SHP77 treated with DMSO at 0.1 percent for 48 hours (cell line): ENCODE measurements around the gene C2CD2.
"Not testable (repeated sequence)": the region's sequence is repeated elsewhere in the genome, so short reads cannot be mapped to it uniquely, and the experiment has no call there.

Experiments used
- DNase-seq: peaks from one replicate; lab custom pipeline; 2025; lab: John Stamatoyannopoulos, UW

C2CD2 gene

DNA sequence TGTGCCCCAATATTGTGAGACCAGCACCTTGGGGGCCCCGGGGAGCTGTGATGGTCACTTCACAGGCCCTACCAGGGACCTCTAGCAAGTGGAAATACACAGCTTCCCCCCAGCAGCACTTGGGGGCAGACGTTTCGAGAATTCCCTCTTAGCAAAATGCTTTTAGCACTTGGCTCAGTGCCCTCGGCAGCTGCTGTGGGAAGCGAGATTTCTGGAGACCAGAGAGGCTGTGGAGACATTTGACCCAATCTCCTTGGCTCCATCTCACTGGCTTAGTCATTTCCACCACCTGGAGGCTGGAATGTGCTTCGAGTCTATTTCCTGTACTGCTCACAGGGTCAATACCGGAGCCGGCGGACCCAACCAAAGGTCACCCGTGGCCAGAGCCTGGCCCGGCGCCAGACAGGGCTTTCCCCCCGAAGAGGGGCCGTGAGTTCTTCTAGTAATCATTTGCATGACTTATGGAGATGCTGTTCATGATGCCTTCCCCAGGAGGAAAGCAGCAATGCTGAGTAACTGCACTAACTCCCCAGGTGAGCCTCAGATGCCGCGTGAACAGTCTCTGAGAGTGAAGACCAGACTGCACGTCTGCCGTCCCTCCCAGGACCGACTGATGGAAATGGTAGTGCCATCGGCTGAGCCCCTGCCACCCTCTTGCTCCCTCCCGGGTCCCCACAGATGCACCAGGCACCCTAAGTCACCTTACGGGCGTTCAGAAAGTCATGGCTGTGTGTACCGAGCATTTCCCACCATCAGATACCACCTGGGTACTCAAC lies 4.4 kb upstream of the C2CD2 start:
- no peak for DNase-seq

DNA sequence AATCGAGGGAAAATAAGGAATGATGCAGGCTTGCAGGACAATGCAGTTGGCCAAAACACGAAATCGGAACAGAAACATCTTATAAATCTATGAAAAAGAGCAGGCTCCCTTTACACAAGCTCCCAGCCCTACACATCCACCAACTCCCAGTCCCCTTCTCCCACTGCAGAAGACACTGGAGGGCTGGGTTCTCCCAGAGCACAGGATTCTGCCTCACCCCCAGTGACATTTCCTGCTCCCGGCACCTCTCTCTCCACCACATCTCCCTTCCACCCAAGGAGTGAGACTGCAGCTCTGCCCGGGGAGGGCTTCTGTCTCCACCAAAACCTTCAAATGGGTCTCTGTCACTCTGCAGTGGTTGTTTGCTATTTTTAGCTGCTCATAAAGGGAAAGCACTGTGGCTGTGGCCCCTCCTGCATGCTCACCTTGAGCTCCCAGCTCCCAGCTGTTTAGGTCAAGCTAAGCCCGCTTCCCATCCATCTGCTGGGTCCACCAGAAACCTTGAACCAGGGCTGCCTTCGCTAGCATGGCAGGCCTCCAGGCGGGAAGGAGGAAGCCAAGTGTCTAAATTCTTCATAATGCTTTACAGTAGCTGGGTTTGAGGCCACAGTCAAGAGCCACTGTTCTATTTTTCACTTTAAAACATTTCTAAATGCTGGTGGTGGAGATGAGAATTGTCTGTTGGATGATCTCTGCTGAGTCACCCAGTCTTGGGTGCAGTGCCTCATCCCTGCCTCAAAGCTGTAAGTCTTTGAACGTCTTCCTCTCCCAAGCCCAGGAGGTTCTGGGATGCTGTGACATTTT lies 3.3 kb upstream of the C2CD2 start:
- no peak for DNase-seq

DNA sequence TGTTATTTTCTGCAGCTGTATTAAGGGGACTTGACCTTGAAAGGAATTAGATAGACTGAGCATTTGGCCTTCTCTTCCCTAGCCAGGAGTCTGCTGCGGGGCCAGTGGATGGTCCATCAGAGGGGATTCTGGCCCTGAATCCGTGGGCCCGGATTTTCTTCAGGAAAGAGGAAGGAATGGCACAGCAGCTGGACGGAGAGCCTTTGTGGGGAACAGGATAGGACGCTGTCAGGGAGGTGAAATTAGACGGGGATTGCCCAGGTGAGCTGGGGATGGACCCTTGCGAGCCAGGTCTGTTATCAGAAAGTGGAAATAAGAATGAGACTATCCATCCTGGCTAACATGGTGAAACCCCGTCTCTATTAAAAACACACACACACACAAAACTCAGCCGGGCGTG lies 1.7 kb upstream of the C2CD2 start:
- DNase-seq, result no peak

DNA sequence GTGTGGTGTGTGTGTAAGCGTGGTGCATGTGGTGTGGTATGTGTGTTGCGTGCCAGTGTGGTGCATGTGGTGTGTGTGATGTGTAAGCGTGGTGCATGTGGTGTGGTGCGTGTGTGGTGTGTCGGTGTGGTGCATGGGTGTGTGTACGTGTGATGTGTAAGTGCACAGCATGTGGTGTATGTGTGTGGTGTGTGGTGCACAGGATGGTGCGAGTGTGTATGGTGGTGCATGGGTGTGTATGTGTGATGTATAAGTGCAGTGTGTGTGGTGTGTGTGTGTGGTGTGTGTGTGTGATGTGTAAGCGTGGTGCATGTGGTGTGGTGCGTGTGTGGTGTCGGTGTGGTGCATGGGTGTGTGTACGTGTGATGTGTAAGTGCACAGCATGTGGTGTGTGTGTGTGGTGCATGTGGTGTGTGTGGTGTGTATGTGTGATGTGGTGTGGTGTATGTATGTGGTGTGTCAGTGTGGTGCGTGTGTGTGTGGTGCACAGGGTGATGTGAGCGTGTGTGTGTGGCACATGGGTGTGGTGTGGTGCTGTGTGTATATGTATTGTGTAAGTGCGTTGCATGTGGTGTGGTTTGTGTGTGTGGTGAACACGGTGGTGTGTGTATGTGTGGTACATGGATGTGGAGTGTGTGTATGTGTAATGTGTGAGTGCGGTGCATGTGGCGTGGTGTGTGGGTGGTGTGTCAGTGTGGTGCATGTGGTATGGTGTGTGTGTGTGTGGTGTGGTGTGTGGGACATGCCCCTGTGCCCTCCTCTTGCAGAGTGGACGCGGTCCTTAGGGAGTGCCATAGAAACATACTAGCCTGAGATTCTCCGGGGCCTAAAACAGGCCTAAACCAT lies 1.1 kb upstream of the C2CD2 start:
- DNase-seq, result no peak

DNA sequence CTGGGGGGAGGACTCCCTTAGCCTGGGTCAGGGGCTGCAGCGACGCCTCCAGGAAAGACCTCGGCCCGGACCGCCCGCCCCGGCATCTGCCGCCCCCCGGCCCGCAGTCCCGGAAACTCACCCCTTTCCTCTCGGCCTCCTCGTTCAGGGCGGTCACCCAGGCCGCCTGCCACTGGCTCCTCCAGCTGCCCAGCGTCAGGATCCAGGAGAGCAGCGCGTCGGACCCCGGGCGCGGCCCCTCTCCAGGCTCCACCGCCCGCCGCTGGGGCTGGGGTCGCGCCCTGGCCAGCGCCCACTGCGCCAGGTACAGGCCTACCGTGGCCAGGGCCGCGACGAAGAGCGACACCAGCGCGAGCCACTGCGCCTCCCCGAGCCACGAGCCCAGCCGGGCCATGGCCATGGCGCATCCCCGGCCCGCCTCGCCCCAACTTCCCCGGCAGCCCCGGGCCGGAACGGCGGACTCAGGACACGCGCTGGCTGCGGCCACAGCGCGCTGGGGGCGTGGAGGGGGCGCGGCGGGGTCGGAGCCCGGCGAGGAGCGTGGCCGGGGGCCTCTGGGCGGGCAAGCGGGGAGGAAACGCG lies 478 bp downstream of the C2CD2 start:
- no peak for DNase-seq

DNA sequence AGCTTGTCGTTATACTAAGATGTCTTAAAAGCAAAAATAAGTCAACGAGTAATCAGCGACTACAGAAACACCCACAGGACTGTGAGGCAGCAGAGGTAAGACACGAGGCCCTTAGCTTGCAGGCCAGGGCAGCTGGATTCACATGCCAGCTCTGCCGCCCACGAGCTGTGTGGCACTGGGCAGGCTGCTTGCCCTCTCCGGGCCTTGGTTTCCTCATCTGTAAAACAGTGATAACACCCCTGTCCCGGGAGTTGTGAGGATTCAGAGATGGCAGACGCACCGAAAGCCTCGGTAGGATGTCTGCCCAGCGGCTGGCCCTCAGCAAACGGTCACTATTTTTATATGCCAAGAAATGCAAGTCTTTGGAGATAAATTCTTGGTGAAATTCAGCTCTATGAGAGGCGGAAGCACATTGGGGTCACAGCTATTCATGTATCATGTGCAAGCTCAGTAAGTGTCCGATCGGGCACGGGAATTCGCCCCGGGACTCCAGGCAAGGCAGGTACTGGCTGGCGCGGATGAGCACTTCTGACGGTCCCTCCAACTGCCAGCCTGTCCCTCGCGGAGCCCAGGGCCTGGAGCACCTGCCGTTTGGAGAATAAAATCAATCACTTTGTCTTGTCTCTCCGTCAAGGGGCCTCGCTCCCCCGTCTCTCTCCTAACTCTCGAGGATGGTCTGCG lies 1.1 kb downstream of the C2CD2 start:
- no peak for DNase-seq

DNA sequence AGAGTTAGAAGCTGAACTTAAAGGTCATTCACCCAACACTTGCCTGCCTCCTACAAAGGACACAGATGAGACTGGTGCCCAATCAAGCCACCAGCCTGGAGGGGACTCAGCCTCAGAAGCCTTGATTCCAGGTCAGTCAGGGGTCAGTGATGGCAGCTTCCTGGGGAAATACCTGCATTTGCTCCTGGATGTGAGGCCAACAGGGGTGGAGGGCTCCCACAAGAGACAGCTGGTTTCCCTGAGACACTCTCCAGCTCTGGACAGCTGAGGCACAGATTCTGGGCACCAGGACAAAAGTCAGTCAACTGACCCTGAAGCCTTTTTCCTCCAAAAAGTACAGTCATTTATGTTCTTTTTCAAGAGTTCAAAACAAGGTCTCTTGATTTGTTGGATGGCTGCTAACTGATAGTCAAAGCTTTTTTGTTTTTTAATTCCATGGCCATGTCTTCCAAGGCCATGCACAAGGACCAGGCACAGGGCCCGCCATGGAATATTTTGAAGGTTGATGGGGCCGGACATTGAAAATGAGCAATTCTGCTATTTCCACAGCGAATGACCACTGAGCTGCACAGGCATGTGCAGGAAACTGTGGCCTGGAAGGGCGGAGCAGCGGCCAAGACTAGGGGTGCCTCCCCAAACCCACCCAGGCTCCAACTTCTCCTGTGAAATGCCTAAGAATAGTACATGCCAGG lies 1.8 kb downstream of the C2CD2 start:
- DNase-seq, result no peak

DNA sequence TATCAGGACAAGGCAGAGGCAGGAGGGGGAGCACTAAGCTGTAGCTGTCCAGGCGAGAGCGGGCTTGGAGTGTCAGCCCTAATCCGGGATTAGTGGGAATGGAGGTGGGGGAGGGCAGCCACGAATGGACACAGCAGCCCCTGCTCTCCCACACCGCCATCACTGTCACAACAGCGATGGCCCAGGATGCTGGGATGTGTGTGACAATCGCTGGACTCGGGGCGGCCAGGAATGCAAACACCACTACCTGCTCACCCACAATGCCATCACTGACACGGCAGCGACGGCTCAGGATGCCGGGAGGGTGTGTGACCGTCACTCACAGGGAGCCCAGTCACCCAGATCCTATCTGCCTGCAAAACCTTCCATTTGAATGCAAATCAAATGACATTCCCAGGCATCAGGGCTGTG lies 2.9 kb downstream of the C2CD2 start:
- no peak for DNase-seq

DNA sequence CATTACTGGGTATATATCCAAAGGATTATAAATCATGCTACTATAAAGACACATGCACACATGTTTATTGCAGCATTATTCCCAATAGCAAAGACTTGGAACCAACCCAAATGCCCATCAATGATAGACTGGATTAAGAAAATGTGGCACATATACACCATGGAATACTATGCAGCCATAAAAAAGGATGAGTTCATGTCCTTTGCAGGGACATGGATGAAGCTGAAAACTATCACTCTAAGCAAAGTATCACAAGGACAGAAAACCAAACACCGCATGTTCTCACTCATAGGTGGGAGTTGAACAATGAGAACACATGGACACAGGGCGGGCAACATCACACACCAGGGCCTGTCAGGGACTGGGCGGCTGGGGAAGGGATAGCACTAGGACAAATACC lies 4.2 kb downstream of the C2CD2 start:
- not testable (repeated sequence) for DNase-seq

DNA sequence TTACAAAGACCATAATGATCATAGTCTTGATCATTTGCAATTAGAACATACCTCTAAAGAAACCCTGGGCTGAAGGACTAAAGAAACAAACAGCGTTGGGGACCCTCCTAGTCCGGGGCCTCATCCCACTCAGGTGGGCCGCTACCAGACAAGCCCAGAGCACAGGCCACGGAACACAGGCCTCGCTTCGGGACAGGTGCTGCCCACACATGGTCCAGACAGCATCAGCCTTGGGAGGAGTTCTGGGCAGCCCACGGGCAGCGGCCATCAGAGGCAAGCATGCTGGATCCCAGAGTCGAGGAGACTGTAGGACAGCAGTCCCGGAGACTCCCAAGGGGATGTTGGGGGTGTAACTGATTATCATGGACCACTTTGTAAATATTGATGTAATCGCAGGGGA lies 4.9 kb downstream of the C2CD2 start:
- no peak for DNase-seq

DNA sequence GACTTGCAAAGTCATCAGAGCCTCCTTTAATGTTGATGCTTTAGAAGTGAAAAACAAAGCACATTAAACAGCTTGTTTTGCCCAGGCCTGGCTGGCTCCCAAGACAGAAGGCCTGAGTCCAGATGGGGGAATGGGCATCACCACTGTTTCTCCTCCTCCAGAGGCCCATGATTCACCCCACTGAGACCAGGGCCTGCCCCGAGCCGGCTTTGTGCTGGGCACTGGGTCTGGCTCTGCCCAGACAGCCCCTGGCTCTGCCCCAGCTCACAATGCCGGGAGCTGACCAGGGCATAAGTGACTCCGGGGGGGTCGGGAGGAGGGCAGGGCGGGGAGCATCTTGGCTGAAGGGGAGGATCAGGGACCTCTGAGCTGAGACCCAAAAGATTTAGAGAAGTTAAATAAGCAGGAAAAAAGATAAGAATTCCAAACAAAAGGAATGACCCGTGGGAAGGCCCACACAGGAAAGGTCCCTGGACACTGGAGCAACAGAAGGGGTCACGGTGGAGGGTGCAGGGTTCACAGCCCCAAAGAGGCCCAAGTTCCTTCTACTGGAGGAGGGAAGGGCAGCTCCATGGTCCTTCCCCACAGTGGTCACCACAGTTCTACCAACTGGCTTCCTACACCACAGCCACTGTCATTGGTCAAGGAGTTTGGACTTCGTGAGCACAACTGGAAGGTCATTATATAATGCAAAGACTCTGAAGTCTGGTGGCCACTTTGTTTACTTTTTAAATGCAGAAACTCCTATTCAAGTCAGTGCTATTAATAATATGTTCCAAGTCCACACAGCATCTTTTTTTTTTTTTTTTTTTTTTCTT lies 5.5 kb downstream of the C2CD2 start:
- DNase-seq, result no peak

DNA sequence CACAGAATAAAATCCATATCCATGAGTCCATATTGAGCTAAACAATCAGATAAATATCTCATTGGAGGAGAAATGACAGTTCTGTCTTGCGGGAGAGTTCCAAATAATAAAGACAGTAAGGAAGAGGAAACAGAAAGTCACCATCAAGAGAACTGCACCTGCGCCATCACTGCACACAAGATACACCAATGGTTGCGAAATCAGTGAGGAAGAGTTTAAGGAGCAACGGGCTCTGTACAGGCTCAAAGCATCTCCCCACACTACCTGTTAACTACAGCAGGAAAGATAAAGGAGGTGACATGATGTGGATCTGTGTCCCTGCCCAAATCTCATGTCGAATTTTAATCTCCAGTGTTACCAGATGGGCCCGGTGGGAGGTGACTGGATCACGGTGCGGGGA lies 7.8 kb downstream of the C2CD2 start:
- DNase-seq, result no peak

DNA sequence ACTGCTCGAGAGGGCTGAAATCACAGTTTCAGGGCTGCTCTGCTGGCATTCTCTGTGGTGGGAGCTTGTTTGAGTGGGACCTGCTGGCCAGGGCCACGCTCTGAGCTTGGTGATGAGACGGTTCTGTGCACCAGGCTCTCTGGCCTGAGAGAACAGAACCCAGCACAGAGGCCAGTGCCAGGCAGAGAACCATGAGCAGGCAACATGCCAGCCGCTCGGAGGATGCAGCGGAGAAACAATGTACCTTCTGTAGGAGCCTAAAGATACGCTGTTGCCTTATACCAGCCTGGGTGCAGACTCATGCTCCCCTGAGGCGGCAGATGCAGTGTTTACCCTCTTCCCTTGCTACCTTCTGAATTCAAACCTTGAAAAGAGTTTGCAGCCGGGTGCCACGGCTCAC lies 10.0 kb downstream of the C2CD2 start:
- DNase-seq, result no peak

DNA sequence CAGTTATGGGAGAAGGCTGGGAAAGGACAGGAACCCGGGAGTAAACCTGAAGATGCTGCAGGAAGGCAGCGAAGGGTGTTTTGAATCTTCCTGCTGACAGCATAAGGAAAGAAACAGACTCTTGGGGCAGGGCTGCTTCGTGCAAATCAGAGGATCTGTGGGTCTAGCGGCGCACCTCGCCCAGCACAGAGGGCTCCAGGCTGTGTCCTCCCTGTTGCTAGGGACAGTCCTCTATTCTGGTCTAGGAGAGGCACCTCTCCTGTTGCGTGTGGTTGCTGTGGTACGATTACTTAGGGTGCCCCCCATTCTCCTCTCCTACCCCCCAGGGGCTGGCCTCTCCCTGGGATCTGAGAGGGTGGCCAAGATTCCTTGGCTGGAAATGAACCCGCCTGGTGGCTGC lies 11.4 kb downstream of the C2CD2 start:
- DNase-seq, result no peak

DNA sequence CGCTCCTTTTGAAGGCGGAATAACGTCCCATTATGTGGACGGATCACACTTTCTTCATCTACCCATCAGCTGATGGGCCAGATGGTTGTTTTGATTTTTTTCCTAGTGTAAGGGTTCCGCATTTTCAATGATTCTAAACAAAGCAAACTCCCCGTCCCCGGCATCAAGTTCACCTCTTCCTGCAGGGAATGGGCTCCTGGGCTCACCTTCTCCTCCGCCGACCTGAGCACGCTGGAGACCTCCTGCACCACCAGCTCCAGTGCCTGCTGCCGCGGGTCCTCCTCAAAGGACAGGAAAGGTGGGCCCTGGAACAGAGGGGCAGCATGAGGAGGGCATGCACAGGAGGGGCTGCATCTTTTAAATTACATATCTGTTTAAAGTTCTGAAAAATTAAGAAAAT lies 11.9 kb downstream of the C2CD2 start:
- DNase-seq, result no peak

DNA sequence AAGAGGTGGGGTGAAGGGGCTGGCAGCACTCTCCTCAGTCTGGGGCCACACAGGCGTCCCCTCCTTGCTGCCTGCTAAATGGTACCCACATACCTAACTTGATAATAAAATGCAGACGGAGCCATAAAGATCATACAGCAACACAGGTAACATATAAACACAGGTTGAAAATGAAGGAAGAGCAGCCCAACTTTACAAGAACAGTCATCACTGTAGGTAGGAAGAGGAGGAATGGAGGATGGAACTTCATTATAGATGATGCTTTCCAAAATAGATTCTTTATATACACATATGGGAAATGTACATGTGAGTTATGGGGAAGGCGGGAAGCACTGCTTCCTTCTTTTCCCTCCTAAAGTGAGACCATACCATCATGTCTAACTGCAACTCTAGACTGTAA lies 13.4 kb downstream of the C2CD2 start:
- no peak for DNase-seq

DNA sequence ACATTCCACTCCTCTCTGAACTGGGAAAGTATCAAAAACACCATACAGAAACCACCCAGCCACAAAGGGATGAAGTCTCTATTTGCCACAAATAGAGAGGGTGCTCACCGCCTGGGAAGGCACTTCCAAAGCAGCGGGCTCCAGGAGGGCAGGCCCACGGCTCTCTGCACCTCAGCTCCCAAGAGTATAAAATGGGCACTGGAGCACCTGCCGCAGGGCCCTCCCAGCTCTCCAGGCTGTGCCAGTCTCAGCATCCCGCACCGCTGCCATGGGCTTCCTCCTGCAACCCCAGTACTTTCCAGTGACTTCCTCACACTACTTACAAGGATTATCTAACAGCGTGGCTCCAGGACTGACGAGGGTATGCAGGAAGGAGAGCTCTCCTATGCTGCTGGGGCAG lies 14.4 kb downstream of the C2CD2 start:
- DNase-seq, result no peak

DNA sequence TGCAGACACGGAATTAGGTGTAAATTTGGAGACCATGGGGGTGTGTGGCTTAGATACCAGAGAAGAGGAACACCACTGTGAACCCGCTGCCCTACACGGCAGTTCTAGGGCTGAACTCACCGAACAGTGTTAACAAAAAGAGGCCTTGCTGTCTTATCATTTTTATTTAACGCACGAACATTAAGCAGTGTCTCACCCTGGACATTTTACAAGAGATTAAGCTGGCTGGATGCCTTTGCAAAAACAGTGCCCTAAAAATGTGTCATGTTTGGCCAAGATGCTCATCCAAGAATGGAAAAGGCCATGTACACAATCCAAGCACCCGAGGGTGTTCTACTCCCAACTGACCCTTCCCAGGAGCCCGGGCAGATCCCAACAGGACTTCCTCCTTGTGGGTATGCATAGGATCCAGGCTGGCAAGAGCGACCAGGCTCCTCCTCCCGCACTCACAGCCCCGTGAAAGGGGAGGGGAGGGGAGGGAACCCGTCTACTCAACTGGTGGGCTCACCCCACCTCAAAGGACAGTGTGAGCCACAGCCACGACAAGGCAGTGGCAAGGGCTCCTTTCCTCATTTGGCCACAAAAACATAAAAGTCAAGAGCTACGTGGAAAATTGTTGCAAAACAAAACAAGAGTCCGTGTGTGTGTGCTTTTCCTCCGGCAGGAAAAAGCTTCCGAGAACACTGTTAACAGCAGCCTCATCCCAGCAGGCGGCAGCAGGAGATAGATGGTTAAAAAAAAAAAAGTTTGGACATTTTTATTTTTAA lies 20.3 kb downstream of the C2CD2 start:
- no peak for DNase-seq

DNA sequence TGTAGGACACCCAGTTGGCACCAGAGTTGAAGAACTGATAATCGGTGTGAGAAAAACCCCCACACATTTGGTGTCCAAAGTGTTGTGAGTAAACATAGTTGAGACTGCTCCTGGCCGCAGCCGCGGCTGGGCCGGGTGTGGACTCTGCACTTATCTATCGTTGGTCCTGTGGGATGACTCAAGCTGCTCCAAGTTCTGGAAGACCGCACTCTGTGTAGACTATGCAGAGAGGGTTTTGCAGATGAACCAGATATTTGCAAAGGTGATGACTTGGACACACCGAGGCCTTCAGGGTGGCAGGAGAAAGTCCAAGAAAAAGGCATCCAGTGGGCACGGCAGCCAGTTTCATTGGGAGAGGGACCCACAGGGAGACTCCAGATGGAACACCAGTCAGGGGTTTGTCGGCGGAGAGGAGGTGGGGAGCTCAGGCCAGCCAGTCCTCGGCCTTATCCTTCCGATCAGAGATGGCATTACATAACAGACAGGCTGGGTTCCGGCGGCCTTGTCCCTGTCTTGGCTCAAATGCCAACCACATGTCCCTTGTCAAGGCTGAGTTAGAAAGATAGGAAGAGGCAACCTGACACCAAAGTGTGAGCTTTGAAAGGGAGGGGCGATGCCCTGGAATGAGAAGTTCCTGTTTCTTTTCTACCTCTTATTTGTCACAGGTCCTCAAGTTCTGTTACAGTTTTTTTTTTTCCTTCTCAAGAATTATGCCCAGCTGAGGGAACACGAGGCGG lies 21.1 kb downstream of the C2CD2 start:
- DNase-seq, result no peak
